Stimulated activated CD4-positive, alpha-beta T cell treated with anti-CD3 and anti-CD28 coated beads, Interleukin-4, amount 100 ng/mL, for 24 hours (primary cell): ENCODE measurements around the gene CDK8.

ENCODE experiments used
- DNase-seq: peaks from one replicate; pipeline ENCODE4 v3.0.0-alpha.2; 2020

CDK8 gene

GRCh38 chr13:26400545-26400944 lies 146.6 kb downstream of the CDK8 start:
- no peak for DNase-seq

GRCh38 chr13:26401069-26401468 lies 147.1 kb downstream of the CDK8 start:
- DNase-seq: no peak

- DNase-seq: no peak
Observed at GRCh38 chr13:26401578-26402021, 147.7 kb downstream of the CDK8 start.

- DNase-seq: no peak
Observed at GRCh38 chr13:26406791-26407190, 152.9 kb downstream of the CDK8 start.

- no peak for DNase-seq
Observed at GRCh38 chr13:26411206-26411605, 157.3 kb downstream of the CDK8 start.

GRCh38 chr13:26412263-26412662 lies 158.3 kb downstream of the CDK8 start:
- DNase-seq: no peak

GRCh38 chr13:26412936-26413716 lies 159.2 kb downstream of the CDK8 start:
- DNase-seq: no peak

- DNase-seq: no peak
Observed at GRCh38 chr13:26420282-26420960, 166.5 kb downstream of the CDK8 start.

- DNase-seq: no peak
Observed at GRCh38 chr13:26422036-26422435, 168.1 kb downstream of the CDK8 start.

GRCh38 chr13:26423629-26424028 lies 169.7 kb downstream of the CDK8 start:
- no peak for DNase-seq

GRCh38 chr13:26424181-26424580 lies 170.3 kb downstream of the CDK8 start:
- DNase-seq: no peak

GRCh38 chr13:26425443-26426358 lies 171.8 kb downstream of the CDK8 start:
- no peak for DNase-seq

GRCh38 chr13:26433776-26434175 lies 179.8 kb downstream of the CDK8 start:
- DNase-seq: no peak

- DNase-seq: no peak
Observed at GRCh38 chr13:26435171-26435570, 181.2 kb downstream of the CDK8 start.

GRCh38 chr13:26435646-26436045 lies 181.7 kb downstream of the CDK8 start:
- DNase-seq: no peak

- no peak for DNase-seq
Observed at GRCh38 chr13:26436914-26437313, 183.0 kb downstream of the CDK8 start.

GRCh38 chr13:26440111-26440510 lies 186.2 kb downstream of the CDK8 start:
- DNase-seq: no peak

- no peak for DNase-seq
Observed at GRCh38 chr13:26441476-26441875, 187.5 kb downstream of the CDK8 start.

GRCh38 chr13:26442541-26442940 lies 188.6 kb downstream of the CDK8 start:
- no peak for DNase-seq

GRCh38 chr13:26445092-26445491 lies 191.2 kb downstream of the CDK8 start:
- no peak for DNase-seq

- no peak for DNase-seq
Observed at GRCh38 chr13:26446751-26447150, 192.8 kb downstream of the CDK8 start.

- DNase-seq: no peak
Observed at GRCh38 chr13:26448032-26448431, 194.1 kb downstream of the CDK8 start.
